H1 (cell line): ENCODE data around the gene PARK7. TPM values are rescaled to one million over a fixed set of nuclear protein-coding genes. Genes with fewer than 3 reads are reported as not detected.

ENCODE experiments used
- CTCF ChIA-PET: fragments of 300-600 bp; sonication (Branson Sonifier 250); formaldehyde crosslinking; loops from one replicate; lab custom pipeline; 2021; ENCODE audit not compliant: partially characterized antibody; lab: Charles Lee
- POLR2A ChIA-PET: fragments of 300-600 bp; sonication (Branson Sonifier 250); formaldehyde crosslinking; loops from one replicate; lab custom pipeline; 2021; ENCODE audit warnings: inconsistent platforms; ENCODE audit not compliant: partially characterized antibody; lab: Charles Lee
- DNase-seq, 2 experiments: peaks; one replicate each; pipeline versions ENCODE4 v3.0.0 to v3.0.0-alpha.2; 2010 to 2022; ENCODE audit warnings: low spot score in 2 of 2, low read depth in 1 of 2, mixed read lengths in 1 of 2
- FAIRE-seq: peaks from 2 replicates; lab custom pipeline; 2011; peaks lifted over from hg19 to GRCh38; lab: Jason Lieb, UNC
- H2AFZ ChIP-seq: 2 replicates; pipeline ENCODE4 v1.8.1; 2012; ENCODE audit warnings: low read length, inconsistent platforms
- H2AK5ac ChIP-seq: 2 replicates; pipeline ENCODE4 v1.6.1; 2013; ENCODE audit warnings: low read depth, low read length
- H2BK120ac ChIP-seq: replicated peaks from 2 replicates; pipeline ENCODE3; 2013; ENCODE audit warnings: low read depth, low read length, inconsistent platforms
- H2BK12ac ChIP-seq: 2 replicates; pipeline ENCODE4 v1.6.1; 2013; ENCODE audit warnings: low read depth, low read length
- H2BK15ac ChIP-seq: 2 replicates; pipeline ENCODE4 v1.6.1; 2013; ENCODE audit warnings: low read length
- H2BK20ac ChIP-seq: 2 replicates; pipeline ENCODE4 v1.6.1; 2013; ENCODE audit warnings: low read length
- H2BK5ac ChIP-seq: 2 replicates; pipeline ENCODE4 v1.6.1; 2013; ENCODE audit warnings: low read depth, low read length
- H3K14ac ChIP-seq: 2 replicates; pipeline ENCODE4 v1.6.1; 2013; ENCODE audit warnings: inconsistent platforms; ENCODE audit not compliant: insufficient read length
- H3K18ac ChIP-seq: 2 replicates; pipeline ENCODE4 v1.6.1; 2013; ENCODE audit warnings: low read length; ENCODE audit errors: extremely low read depth
- H3K23ac ChIP-seq: 2 replicates; pipeline ENCODE4 v1.6.1; 2013; ENCODE audit warnings: inconsistent platforms; ENCODE audit not compliant: insufficient read length
- H3K23me2 ChIP-seq: 2 replicates; pipeline ENCODE4 v1.6.1; 2013; ENCODE audit warnings: low read depth, low read length
- H3K27ac ChIP-seq: 2 replicates; pipeline ENCODE4 v1.6.1; 2011; ENCODE audit warnings: low read depth, low read length, inconsistent platforms
- H3K27me3 ChIP-seq, 4 experiments: replicated peaks in 1 of 4; 1 replicate in 1 of 4; 2 replicates in 3 of 4; pipeline versions ENCODE4 v1.6.1 to v1.8.1; 2011 to 2013; ENCODE audit warnings: low read length in 3 of 4, mild to moderate bottlenecking in 3 of 4, inconsistent platforms in 2 of 4, mixed read lengths in 2 of 4, moderate library complexity in 1 of 4; ENCODE audit not compliant: control insufficient read depth in 3 of 4, insufficient read depth in 3 of 4; ENCODE audit errors: extremely low read depth in 1 of 4
- H3K36me3 ChIP-seq, 4 experiments: 2 replicates each; pipeline versions ENCODE4 v1.6.1 to v1.8.1; 2011 to 2013; ENCODE audit warnings: mild to moderate bottlenecking in 4 of 4, low read length in 3 of 4, moderate library complexity in 2 of 4, control low read depth in 1 of 4, inconsistent platforms in 1 of 4; ENCODE audit not compliant: insufficient read depth in 4 of 4, control insufficient read depth in 2 of 4
- H3K4ac ChIP-seq: replicated peaks from 2 replicates; pipeline ENCODE3; 2013; ENCODE audit warnings: low read length, low read depth, mixed read lengths, inconsistent platforms; ENCODE audit not compliant: insufficient read length
- H3K4me1 ChIP-seq, 4 experiments: replicated peaks in 1 of 4; 1 replicate in 1 of 4; 2 replicates in 3 of 4; pipeline versions ENCODE4 v1.6.1 to v1.8.1; 2011 to 2013; ENCODE audit warnings: low read length in 3 of 4, inconsistent platforms in 2 of 4, mixed read lengths in 1 of 4; ENCODE audit not compliant: insufficient read depth in 4 of 4, control insufficient read depth in 3 of 4
- H3K4me2 ChIP-seq, 2 experiments: 2 replicates each; pipeline versions ENCODE4 v1.6.1 to v1.8.1; 2011 to 2013; ENCODE audit warnings: low read depth in 2 of 2, low read length in 2 of 2, control low read depth in 1 of 2, inconsistent platforms in 1 of 2, mild to moderate bottlenecking in 1 of 2; ENCODE audit not compliant: insufficient read depth in 1 of 2
- H3K4me3 ChIP-seq, 4 experiments: fragments of 200-600, 300-600 bp in 1 of 4; sonication (generic), shearing (Covaris generic), sonication (Bioruptor Twin) in 1 of 4; 2 replicates each; pipeline versions ENCODE4 v1.5.1 to v1.8.1; 2011 to 2016; ENCODE audit warnings: low read length in 4 of 4, low read depth in 3 of 4, control low read depth in 2 of 4, inconsistent platforms in 2 of 4, mild to moderate bottlenecking in 2 of 4, mixed read lengths in 1 of 4, moderate library complexity in 1 of 4; ENCODE audit not compliant: insufficient read depth in 2 of 4; ENCODE audit errors: extremely low read depth in 1 of 4
- H3K56ac ChIP-seq: replicated peaks from 2 replicates; pipeline ENCODE3; 2013; ENCODE audit warnings: low read depth, mild to moderate bottlenecking, mixed read lengths, low read length, inconsistent platforms; ENCODE audit not compliant: insufficient read length
- H3K79me1 ChIP-seq: 2 replicates; pipeline ENCODE4 v1.6.1; 2013; ENCODE audit warnings: low read depth, low read length, control low read depth
- H3K79me2 ChIP-seq, 2 experiments: 2 replicates each; pipeline versions ENCODE4 v1.6.1 to v1.8.1; 2012 to 2013; ENCODE audit warnings: low read length in 2 of 2, mild to moderate bottlenecking in 2 of 2, inconsistent platforms in 1 of 2; ENCODE audit not compliant: insufficient read depth in 2 of 2, control insufficient read depth in 1 of 2
- H3K9ac ChIP-seq, 4 experiments: replicated peaks in 1 of 4; 1 replicate in 1 of 4; 2 replicates in 3 of 4; pipeline versions ENCODE4 v1.6.1 to v1.8.1; 2011 to 2013; ENCODE audit warnings: low read depth in 3 of 4, low read length in 3 of 4, control low read depth in 2 of 4, mild to moderate bottlenecking in 2 of 4, moderate library complexity in 2 of 4, inconsistent platforms in 1 of 4; ENCODE audit errors: extremely low read depth in 1 of 4
- H3K9me3 ChIP-seq, 2 experiments: 2 replicates each; pipeline versions ENCODE4 v1.6.1 to v1.8.1; 2012 to 2013; ENCODE audit warnings: mild to moderate bottlenecking in 2 of 2, moderate library complexity in 2 of 2, control low read depth in 1 of 2, inconsistent platforms in 1 of 2, low read depth in 1 of 2, low read length in 1 of 2, mixed read lengths in 1 of 2; ENCODE audit not compliant: insufficient read depth in 2 of 2
- H4K20me1 ChIP-seq, 2 experiments: replicated peaks in 1 of 2; 2 replicates each; pipeline versions ENCODE3 to v1.8.1; 2011 to 2013; ENCODE audit warnings: inconsistent platforms in 2 of 2, low read length in 2 of 2, mild to moderate bottlenecking in 1 of 2; ENCODE audit not compliant: insufficient read depth in 2 of 2, control insufficient read depth in 1 of 2
- H4K5ac ChIP-seq: 2 replicates; pipeline ENCODE4 v1.6.1; 2013; ENCODE audit warnings: low read length, low read depth, mixed read lengths, inconsistent platforms; ENCODE audit not compliant: insufficient read length
- H4K8ac ChIP-seq: 2 replicates; pipeline ENCODE4 v1.8.0; 2013; ENCODE audit warnings: mild to moderate bottlenecking, moderate library complexity, low read length, inconsistent platforms; ENCODE audit not compliant: insufficient read depth; ENCODE audit errors: extremely low read depth
- H4K91ac ChIP-seq: replicated peaks from 2 replicates; pipeline ENCODE3; 2013; ENCODE audit warnings: low read length, mixed read lengths, inconsistent platforms; ENCODE audit not compliant: insufficient read length
- POLR2AphosphoS5 ChIP-seq: IDR thresholded peaks from 2 replicates; pipeline ENCODE4 v1.6.1; 2011; ENCODE audit warnings: low read depth, low read length
- TAF7 ChIP-seq: optimal IDR thresholded peaks from 2 replicates; pipeline ENCODE3; 2011; ENCODE audit warnings: low read depth, mild to moderate bottlenecking, inconsistent platforms, low read length, moderate library complexity, borderline replicate concordance
- WGBS, 2 experiments: shearing (Covaris generic) in 1 of 2; methylation state at CpG; one replicate each; pipeline versions ENCODE4 v1.1.6 to v1.1.7; 2013 to 2015; ENCODE audit warnings: low lambda C conversion rate in 2 of 2, mixed read lengths in 2 of 2, inconsistent platforms in 1 of 2, low coverage in 1 of 2, missing lambda C conversion rate in 1 of 2; ENCODE audit not compliant: insufficient replicate concordance in 2 of 2, insufficient coverage in 1 of 2, insufficient read length in 1 of 2; ENCODE audit errors: extremely low coverage in 1 of 2, missing lambda C conversion rate in 1 of 2; 5-methylcytosine and 5-hydroxymethylcytosine counted together
- polyA plus RNA-seq, 7 experiments: library from polyadenylated mRNA; depleted of rRNA in 3 of 7; stranded (reverse) in 5 of 7; unstranded in 2 of 7; fragments of >200 nt in 5 of 7; fragments of 200-250 nt in 2 of 7; gene quantifications; 1 replicate in 5 of 7; 2 replicates in 1 of 7; 4 replicates in 1 of 7; pipeline versions ENCODE4 v1.2.1 to v1.2.3, GENCODE V29; 2011 to 2013; ENCODE audit warnings: missing spikeins in 2 of 7, mixed read lengths in 2 of 7
- total RNA-seq: library from RNA; stranded (reverse); fragmentation: NEBNext Ultra II Directional; extraction: Animal tissue kit (Norgen Biotek cat#: 25700); gene quantifications from 2 replicates; pipeline ENCODE4 v1.2.1, GENCODE V29; 2021
- TF ChIP-seq, protein P1 (sequence below): IDR thresholded peaks from 2 replicates; pipeline ENCODE4 v1.6.1; 2012; ENCODE audit warnings: inconsistent platforms
- TF ChIP-seq, protein P2 (sequence below): IDR thresholded peaks from 2 replicates; pipeline ENCODE4 v1.6.1; 2011; ENCODE audit warnings: low read depth, mild to moderate bottlenecking, low read length; ENCODE audit not compliant: insufficient read depth

Gene PARK7
- total and polyA plus RNA-seq, 2 of the 8 experiments (the other 6 are each of a cell fraction or from before 2014, with no cell fraction given) = 206 to 383 TPM

DNA sequence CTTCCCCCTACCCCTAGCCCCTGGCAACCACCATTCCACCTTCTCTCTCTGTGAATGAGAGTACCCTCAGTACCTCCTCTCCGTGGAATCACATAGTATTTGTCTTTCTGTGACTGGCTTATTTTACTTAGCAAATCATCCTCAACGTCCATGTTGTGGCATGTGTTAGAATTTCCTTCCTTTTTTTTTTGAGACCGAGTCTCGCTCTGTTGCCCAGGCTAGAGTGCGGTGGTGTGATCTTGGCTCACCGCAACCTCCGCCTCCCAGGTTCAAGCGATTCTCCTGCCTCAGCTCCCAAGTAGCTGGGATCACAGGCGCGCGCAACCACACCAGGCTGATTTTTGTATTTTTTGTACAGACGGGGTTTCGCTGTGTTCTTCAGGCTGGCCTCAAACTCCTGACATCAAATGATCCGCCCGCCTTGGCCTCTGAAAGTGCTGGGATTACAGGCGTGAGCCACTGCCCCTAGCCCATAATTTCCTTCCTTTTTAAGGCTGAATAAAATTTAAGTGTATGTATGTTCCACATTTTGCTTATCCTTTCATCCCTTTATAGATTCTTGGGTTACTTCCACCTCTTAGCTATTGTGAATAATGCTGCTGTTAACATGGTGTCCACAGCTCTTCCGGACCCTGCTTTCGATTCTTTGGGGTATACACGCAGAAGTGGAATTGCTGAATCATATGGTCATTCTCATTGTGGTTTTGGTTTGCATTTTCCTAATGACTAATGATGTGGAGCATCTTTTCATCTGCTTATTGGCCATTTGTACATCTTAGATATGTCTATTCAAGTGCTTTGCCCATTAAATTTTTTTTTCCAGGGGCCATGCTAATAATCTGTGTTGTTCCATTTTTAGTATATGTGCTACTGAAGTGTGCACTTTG is 32.3 kb downstream of the PARK7 start:
- H2BK5ac ChIP-seq = no peak overlapping the region; the same call in 1 of the 2 replicates
- H3K18ac ChIP-seq = no peak overlapping the region; the same call in 1 of the 2 replicates
- H3K36me3 ChIP-seq = peaks cover 0 to 6% (median 1%) of the 10 kb centered on the region in 4 experiments; a peak in 1 of 8 replicates
- no peak for DNase-seq
- H2BK15ac ChIP-seq = peak overlapping the region; percentile 61; the same call in 1 of the 2 replicates
- H3K9ac ChIP-seq = no peak overlapping the region
- ChIA-PET CTCF (interaction anchor here (0.8 to 1.0 kb wide), 2 partner anchors 13 to 23 kb away, joined by 3 read pairs; no protein-coding TSS in a partner anchor), POLR2A (no interaction called here)
- no peak overlapping the region for H3K56ac ChIP-seq
- H3K27ac ChIP-seq = no peak overlapping the region
- no peak overlapping the region for H3K23ac ChIP-seq
- H3K79me2 ChIP-seq = no peaks in the 10 kb centered on the region
- H4K5ac ChIP-seq = no peak overlapping the region
- H3K4me1 ChIP-seq = peaks cover 0 to 3% (median under 1%) of the 10 kb centered on the region in 4 experiments; a peak in 4 of 7 replicates
- H3K4ac ChIP-seq = no peak overlapping the region
- no peak overlapping the region for H3K4me2 ChIP-seq
- peak overlapping the region; percentile 28 for H2BK120ac ChIP-seq
- H3K23me2 ChIP-seq = peaks cover 7% of the 10 kb centered on the region; the same call in 1 of the 2 replicates
- no peak overlapping the region for H2AFZ ChIP-seq
- no peak overlapping the region for H3K4me3 ChIP-seq
- WGBS, 2 experiments = 88% methylated on average over 19 of the region's 19 CpGs; no CpG with 5 or more reads in 1 of the 2 experiments
- no peak overlapping the region for H2AK5ac ChIP-seq
- no peak overlapping the region for H4K8ac ChIP-seq
- H3K27me3 ChIP-seq = no peaks in the 10 kb centered on the region
- H2BK20ac ChIP-seq = 0 out of 2 replicates have a peak overlapping the region, but pooled peaks have one; percentile 80
- no peaks in the 10 kb centered on the region for H3K9me3 ChIP-seq
- H4K91ac ChIP-seq = no peak overlapping the region
- H4K20me1 ChIP-seq = peaks cover 0 to 6% of the 10 kb centered on the region in 2 experiments
- no peaks in the 10 kb centered on the region for H3K79me1 ChIP-seq
- no peak overlapping the region for H3K14ac ChIP-seq
- no peak for FAIRE-seq
- peak overlapping the region; percentile 85 for H2BK12ac ChIP-seq
- TF ChIP-seq POLR2AphosphoS5 = no peak
- TF ChIP-seq, protein P1, sequence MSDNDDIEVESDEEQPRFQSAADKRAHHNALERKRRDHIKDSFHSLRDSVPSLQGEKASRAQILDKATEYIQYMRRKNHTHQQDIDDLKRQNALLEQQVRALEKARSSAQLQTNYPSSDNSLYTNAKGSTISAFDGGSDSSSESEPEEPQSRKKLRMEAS = no peak
- TF ChIP-seq, protein P2, sequence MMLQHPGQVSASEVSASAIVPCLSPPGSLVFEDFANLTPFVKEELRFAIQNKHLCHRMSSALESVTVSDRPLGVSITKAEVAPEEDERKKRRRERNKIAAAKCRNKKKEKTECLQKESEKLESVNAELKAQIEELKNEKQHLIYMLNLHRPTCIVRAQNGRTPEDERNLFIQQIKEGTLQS = no peak
- TF ChIP-seq TAF7 = no peak
